GM12878 (cell line): ENCODE measurements around the gene RRP12. TPM values are rescaled to one million over a fixed set of nuclear protein-coding genes. Genes with fewer than 3 reads are reported as not detected.

Experiments
- BACH1 ChIP-seq: fragments of 450-650 bp; IDR thresholded peaks from 2 replicates; pipeline ENCODE4 v1.6.1; 2017; ENCODE audit warnings: mild to moderate bottlenecking, borderline replicate concordance
- ESRRA ChIP-seq: IDR thresholded peaks from 2 replicates; pipeline ENCODE4 v1.6.1; 2012; ENCODE audit warnings: mild to moderate bottlenecking, low read length, improper control_type of control experiment
- FOS ChIP-seq: IDR thresholded peaks from 3 replicates; pipeline ENCODE4 v1.6.1; 2011; ENCODE audit warnings: borderline replicate concordance; ENCODE audit not compliant: insufficient read length; ENCODE audit errors: extremely low read depth
- FOXM1 ChIP-seq: IDR thresholded peaks from 2 replicates; pipeline ENCODE4 v1.6.1; 2012; ENCODE audit warnings: low read depth, mild to moderate bottlenecking, inconsistent platforms, low read length, moderate library complexity
- HDAC6 ChIP-seq: fragments of 200-600 bp; sonication (generic); IDR thresholded peaks from one replicate; pipeline ENCODE4 v1.8.0; 2017; ENCODE audit warnings: antibody characterized with exemption; ENCODE audit not compliant: unreplicated experiment
- HDGF ChIP-seq: fragments of 450-650 bp; IDR thresholded peaks from 2 replicates; pipeline ENCODE4 v1.6.1; 2016; ENCODE audit warnings: antibody characterized with exemption
- IRF4 ChIP-seq: IDR thresholded peaks from 2 replicates; pipeline ENCODE4 v1.6.1; 2011; ENCODE audit warnings: low read depth, low read length
- KAT2A ChIP-seq: conservative IDR thresholded peaks from 2 replicates; pipeline ENCODE4 v1.6.1; 2011; ENCODE audit warnings: low read depth, low read length; ENCODE audit not compliant: control insufficient read depth
- MXI1 ChIP-seq: fragments of 150-350 bp; IDR thresholded peaks from 2 replicates; pipeline ENCODE4 v1.6.1; 2011; ENCODE audit warnings: low read depth, mild to moderate bottlenecking, inconsistent platforms, low read length, improper control_type of control experiment
- NR2C1 ChIP-seq: fragments of 450-650 bp; IDR thresholded peaks from 2 replicates; pipeline ENCODE4 v1.6.1; 2017; ENCODE audit warnings: antibody characterized with exemption, mild to moderate bottlenecking, moderate library complexity
- NRF1 ChIP-seq: conservative IDR thresholded peaks from 2 replicates; pipeline ENCODE4 v1.6.1; 2011; ENCODE audit warnings: mild to moderate bottlenecking, low read depth, low read length, improper control_type of control experiment
- RAD51 ChIP-seq: fragments of 450-650 bp; IDR thresholded peaks from 2 replicates; pipeline ENCODE4 v1.6.1; 2016; ENCODE audit warnings: moderate library complexity, mild to moderate bottlenecking, inconsistent platforms
- RCOR1 ChIP-seq: conservative IDR thresholded peaks from 2 replicates; pipeline ENCODE4 v1.6.1; 2012; ENCODE audit warnings: low read depth, low read length, improper control_type of control experiment
- SPI1 ChIP-seq: IDR thresholded peaks from 2 replicates; pipeline ENCODE4 v1.6.1; 2011; ENCODE audit warnings: low read depth, mild to moderate bottlenecking, low read length, moderate library complexity, borderline replicate concordance; ENCODE audit not compliant: insufficient read depth
- ZNF207 ChIP-seq: fragments of 450-650 bp; IDR thresholded peaks from 2 replicates; pipeline ENCODE4 v1.6.1; 2014; ENCODE audit warnings: antibody characterized with exemption, mild to moderate bottlenecking, borderline replicate concordance
- polyA plus RNA-seq, 11 experiments: library from polyadenylated mRNA; depleted of rRNA in 4 of 11; unstranded in 6 of 11; stranded (reverse) in 5 of 11; fragments of >200 nt; fragmentation: Nextera tagmentation in 4 of 11; fragmentation: Illumina TruSeq in 1 of 11; extraction: Ambion mirVana in 4 of 11; extraction: Trizol in 1 of 11; gene quantifications; 1 replicate in 1 of 11; 2 replicates in 10 of 11; pipeline versions ENCODE4 v1.2.1 to v1.2.3, GENCODE V29; 2011 to 2016; ENCODE audit warnings: inconsistent platforms in 2 of 11, missing spikeins in 2 of 11, low read depth in 1 of 11
- total RNA-seq, 4 experiments: library from RNA; depleted of rRNA in 3 of 4; stranded (reverse); fragments of >200 nt in 3 of 4; fragmentation: Illumina TruSeq in 1 of 4; extraction: Trizol in 1 of 4; gene quantifications; 2 replicates each; pipeline versions ENCODE4 v1.2.1 to v1.2.3, GENCODE V29; 2013 to 2021
- TF ChIP-seq, protein P1 (sequence below): fragments of 450-650 bp; formaldehyde crosslinking; IDR thresholded peaks from 2 replicates; pipeline ENCODE4 v1.4.0; 2020; ENCODE audit warnings: mild to moderate bottlenecking, moderate library complexity
- TF ChIP-seq, protein P2 (sequence below): fragments of 450-650 bp; conservative IDR thresholded peaks from 2 replicates; pipeline ENCODE4 v1.6.1; 2017; ENCODE audit warnings: mild to moderate bottlenecking, moderate library complexity
- TF ChIP-seq, protein P3 (sequence below): IDR thresholded peaks from 2 replicates; pipeline ENCODE4 v1.6.1; 2011; ENCODE audit warnings: low read depth, low read length, improper control_type of control experiment, borderline replicate concordance
- TF ChIP-seq, protein P4 (sequence below): IDR thresholded peaks from 2 replicates; pipeline ENCODE4 v1.6.1; 2012; ENCODE audit warnings: mild to moderate bottlenecking, low read depth, low read length

RRP12 gene
- total and polyA plus RNA-seq, 10 of the 15 experiments (the other 5 are each of a cell fraction or from before 2014, with no cell fraction given), result 5.3 to 48.7 (median 16.8) TPM

DNA sequence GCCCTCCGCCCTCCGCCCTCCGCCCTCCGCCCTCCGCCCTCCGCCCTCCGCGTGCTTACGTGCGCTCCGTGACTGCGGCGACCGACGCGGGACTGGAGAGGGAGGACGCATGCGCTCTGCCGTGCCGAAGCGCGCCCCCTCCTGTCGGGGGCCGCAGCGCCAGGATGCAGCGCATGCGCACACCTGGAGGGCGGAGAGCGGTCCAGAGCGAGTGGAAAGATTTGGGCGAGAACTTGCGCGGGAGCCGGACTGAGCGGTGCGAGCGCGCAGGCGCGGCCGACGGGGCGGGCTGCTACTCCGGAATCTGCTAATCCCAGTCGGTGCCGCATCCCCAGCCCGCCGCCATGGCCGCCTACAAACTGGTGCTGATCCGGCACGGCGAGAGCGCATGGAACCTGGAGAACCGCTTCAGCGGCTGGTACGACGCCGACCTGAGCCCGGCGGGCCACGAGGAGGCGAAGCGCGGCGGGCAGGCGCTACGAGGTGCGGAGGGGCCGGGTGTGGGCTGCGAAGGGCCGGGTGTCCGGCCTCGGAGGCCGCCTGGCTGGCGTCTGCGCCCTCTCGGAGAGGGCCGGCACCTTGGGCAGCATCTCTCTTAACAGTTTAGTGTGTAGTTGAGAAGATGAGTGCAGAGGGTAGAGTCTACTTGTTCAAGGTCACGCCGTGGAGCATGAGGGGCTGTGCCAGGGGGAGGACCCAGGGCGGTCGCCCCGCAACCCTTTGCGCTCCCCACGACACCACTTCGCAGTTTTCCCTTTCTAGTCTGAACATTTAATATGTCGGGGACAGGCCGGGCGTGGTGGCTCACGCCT is 25.0 kb upstream of the RRP12 start, which contains the start of gene PGAM1 (continued):
- TF ChIP-seq FOS (no peak), RCOR1 (no peak), ESRRA (no peak), NR2C1 (peak; percentile 94), RAD51 (no peak), IRF4 (no peak), SPI1 (no peak), BACH1 (peak; percentile 71; the same call in 1 of the 2 replicates), ZNF207 (peak; percentile 87), HDGF (peak; percentile 86), MXI1 (no peak), NRF1 (peak; percentile 87), HDAC6 (no peak), KAT2A (no peak), FOXM1 (no peak)
- TF ChIP-seq, protein P1, sequence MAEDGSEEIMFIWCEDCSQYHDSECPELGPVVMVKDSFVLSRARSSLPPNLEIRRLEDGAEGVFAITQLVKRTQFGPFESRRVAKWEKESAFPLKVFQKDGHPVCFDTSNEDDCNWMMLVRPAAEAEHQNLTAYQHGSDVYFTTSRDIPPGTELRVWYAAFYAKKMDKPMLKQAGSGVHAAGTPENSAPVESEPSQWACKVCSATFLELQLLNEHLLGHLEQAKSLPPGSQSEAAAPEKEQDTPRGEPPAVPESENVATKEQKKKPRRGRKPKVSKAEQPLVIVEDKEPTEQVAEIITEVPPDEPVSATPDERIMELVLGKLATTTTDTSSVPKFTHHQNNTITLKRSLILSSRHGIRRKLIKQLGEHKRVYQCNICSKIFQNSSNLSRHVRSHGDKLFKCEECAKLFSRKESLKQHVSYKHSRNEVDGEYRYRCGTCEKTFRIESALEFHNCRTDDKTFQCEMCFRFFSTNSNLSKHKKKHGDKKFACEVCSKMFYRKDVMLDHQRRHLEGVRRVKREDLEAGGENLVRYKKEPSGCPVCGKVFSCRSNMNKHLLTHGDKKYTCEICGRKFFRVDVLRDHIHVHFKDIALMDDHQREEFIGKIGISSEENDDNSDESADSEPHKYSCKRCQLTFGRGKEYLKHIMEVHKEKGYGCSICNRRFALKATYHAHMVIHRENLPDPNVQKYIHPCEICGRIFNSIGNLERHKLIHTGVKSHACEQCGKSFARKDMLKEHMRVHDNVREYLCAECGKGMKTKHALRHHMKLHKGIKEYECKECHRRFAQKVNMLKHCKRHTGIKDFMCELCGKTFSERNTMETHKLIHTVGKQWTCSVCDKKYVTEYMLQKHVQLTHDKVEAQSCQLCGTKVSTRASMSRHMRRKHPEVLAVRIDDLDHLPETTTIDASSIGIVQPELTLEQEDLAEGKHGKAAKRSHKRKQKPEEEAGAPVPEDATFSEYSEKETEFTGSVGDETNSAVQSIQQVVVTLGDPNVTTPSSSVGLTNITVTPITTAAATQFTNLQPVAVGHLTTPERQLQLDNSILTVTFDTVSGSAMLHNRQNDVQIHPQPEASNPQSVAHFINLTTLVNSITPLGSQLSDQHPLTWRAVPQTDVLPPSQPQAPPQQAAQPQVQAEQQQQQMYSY, result no peak
- TF ChIP-seq, protein P2, sequence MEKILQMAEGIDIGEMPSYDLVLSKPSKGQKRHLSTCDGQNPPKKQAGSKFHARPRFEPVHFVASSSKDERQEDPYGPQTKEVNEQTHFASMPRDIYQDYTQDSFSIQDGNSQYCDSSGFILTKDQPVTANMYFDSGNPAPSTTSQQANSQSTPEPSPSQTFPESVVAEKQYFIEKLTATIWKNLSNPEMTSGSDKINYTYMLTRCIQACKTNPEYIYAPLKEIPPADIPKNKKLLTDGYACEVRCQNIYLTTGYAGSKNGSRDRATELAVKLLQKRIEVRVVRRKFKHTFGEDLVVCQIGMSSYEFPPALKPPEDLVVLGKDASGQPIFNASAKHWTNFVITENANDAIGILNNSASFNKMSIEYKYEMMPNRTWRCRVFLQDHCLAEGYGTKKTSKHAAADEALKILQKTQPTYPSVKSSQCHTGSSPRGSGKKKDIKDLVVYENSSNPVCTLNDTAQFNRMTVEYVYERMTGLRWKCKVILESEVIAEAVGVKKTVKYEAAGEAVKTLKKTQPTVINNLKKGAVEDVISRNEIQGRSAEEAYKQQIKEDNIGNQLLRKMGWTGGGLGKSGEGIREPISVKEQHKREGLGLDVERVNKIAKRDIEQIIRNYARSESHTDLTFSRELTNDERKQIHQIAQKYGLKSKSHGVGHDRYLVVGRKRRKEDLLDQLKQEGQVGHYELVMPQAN, result no peak; the same call in none of the 2 replicates
- TF ChIP-seq, protein P3, sequence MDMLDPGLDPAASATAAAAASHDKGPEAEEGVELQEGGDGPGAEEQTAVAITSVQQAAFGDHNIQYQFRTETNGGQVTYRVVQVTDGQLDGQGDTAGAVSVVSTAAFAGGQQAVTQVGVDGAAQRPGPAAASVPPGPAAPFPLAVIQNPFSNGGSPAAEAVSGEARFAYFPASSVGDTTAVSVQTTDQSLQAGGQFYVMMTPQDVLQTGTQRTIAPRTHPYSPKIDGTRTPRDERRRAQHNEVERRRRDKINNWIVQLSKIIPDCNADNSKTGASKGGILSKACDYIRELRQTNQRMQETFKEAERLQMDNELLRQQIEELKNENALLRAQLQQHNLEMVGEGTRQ, result no peak
- TF ChIP-seq, protein P4, sequence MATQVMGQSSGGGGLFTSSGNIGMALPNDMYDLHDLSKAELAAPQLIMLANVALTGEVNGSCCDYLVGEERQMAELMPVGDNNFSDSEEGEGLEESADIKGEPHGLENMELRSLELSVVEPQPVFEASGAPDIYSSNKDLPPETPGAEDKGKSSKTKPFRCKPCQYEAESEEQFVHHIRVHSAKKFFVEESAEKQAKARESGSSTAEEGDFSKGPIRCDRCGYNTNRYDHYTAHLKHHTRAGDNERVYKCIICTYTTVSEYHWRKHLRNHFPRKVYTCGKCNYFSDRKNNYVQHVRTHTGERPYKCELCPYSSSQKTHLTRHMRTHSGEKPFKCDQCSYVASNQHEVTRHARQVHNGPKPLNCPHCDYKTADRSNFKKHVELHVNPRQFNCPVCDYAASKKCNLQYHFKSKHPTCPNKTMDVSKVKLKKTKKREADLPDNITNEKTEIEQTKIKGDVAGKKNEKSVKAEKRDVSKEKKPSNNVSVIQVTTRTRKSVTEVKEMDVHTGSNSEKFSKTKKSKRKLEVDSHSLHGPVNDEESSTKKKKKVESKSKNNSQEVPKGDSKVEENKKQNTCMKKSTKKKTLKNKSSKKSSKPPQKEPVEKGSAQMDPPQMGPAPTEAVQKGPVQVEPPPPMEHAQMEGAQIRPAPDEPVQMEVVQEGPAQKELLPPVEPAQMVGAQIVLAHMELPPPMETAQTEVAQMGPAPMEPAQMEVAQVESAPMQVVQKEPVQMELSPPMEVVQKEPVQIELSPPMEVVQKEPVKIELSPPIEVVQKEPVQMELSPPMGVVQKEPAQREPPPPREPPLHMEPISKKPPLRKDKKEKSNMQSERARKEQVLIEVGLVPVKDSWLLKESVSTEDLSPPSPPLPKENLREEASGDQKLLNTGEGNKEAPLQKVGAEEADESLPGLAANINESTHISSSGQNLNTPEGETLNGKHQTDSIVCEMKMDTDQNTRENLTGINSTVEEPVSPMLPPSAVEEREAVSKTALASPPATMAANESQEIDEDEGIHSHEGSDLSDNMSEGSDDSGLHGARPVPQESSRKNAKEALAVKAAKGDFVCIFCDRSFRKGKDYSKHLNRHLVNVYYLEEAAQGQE, result no peak
